Fibroblast of mammary gland (primary cell): ENCODE measurements around the gene IZUMO1.
A peak's percentile ranks its signal among the peaks of the same experiment; 100 is the strongest.

Experiments used
- DNase-seq: peaks from one replicate; pipeline ENCODE4 v3.0.0-alpha.2; 2010; ENCODE audit warnings: low read depth
- H3K4me3 ChIP-seq: 2 replicates; pipeline ENCODE4 v1.5.1; 2011; ENCODE audit warnings: low read depth, mild to moderate bottlenecking, low read length, moderate library complexity; ENCODE audit not compliant: control insufficient read depth
- TF ChIP-seq, protein P1 (sequence below): conservative IDR thresholded peaks from 2 replicates; pipeline ENCODE4 v1.5.1; 2011; ENCODE audit warnings: low read depth, low read length, inconsistent platforms; ENCODE audit not compliant: control insufficient read depth, insufficient read depth

IZUMO1 gene

GRCh38 chr19:48708471-48708870 lies 38.2 kb downstream of the IZUMO1 start:
- DNase-seq = no peak
- no peak overlapping the region for H3K4me3 ChIP-seq

GRCh38 chr19:48705431-48705830 lies 41.3 kb downstream of the IZUMO1 start:
- DNase-seq = no peak
- no peak overlapping the region for H3K4me3 ChIP-seq
- TF ChIP-seq, protein P1, sequence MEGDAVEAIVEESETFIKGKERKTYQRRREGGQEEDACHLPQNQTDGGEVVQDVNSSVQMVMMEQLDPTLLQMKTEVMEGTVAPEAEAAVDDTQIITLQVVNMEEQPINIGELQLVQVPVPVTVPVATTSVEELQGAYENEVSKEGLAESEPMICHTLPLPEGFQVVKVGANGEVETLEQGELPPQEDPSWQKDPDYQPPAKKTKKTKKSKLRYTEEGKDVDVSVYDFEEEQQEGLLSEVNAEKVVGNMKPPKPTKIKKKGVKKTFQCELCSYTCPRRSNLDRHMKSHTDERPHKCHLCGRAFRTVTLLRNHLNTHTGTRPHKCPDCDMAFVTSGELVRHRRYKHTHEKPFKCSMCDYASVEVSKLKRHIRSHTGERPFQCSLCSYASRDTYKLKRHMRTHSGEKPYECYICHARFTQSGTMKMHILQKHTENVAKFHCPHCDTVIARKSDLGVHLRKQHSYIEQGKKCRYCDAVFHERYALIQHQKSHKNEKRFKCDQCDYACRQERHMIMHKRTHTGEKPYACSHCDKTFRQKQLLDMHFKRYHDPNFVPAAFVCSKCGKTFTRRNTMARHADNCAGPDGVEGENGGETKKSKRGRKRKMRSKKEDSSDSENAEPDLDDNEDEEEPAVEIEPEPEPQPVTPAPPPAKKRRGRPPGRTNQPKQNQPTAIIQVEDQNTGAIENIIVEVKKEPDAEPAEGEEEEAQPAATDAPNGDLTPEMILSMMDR = no peak

More at GRCh38 chr19:48708471-48708870, 38.2 kb downstream of the IZUMO1 start:
- TF ChIP-seq, protein P1 = no peak

DNA sequence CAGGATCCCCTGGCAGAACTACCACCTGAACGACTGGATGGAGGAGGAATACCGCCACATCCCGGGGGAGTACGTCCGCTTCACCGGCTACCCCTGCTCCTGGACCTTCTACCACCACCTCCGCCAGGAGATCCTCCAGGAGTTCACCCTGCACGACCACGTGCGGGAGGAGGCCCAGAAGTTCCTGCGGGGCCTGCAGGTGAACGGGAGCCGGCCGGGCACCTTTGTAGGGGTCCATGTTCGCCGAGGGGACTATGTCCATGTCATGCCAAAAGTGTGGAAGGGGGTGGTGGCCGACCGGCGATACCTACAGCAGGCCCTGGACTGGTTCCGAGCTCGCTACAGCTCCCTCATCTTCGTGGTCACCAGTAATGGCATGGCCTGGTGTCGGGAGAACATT lies 43.4 kb downstream of the IZUMO1 start:
- DNase-seq = no peak
- H3K4me3 ChIP-seq = no peak overlapping the region
- TF ChIP-seq, protein P1 = no peak

GRCh38 chr19:48702701-48703100 lies 44.0 kb downstream of the IZUMO1 start:
- TF ChIP-seq, protein P1 = no peak
- DNase-seq = no peak
- no peak overlapping the region for H3K4me3 ChIP-seq

DNA sequence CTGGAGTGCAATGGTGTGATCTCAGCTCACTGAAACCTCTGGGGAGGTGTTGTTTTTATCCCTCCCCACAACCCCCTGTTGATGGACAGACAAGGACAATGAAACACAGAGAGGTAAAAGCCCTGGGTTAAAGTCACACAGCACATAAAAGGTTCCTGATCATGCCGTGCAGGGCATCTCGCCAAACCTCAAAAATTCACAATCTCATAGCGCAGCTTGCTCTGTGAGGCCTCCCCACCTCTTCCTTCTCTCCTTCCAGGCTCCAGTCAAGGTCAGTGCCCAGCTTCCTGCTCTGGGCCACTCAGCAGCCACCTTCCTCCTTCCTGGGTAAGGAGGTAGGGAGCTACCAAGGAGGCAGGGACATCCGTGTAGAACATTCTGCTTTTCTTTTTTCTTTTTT lies 48.7 kb downstream of the IZUMO1 start:
- TF ChIP-seq, protein P1 = no peak
- H3K4me3 ChIP-seq = no peak overlapping the region
- DNase-seq = peak; percentile 80

DNA sequence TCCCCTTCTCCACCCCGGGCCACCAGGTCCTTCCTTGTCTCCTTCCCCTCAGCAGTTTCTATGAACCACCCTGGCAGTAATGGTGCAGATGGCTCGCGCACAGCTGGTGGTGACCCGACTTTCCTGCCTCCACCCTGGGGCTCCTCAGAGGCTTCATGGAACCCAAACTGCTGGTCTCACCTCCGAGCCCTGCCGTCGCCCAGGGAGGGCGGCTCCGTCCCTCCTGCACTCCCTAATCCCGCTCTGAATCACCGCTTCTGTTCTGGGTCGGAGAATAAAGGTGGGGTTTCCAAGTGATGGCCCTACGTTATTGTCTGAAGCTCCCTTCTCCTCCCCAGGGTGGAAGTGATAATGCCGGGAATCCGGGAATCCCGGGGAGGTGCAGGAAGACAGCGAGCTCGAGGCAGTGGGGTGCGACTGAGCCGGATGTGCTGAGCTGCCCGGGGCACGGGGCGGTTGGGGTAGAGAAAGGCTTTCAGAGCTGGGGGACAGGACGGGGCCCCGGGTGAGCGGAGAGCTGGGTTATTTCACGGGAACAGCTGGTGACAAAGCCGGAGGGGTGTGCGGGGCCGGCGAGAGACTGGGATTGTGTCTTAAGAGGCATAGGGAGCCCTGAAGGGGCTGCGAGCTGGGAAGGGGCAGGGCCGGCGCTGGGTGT lies 50.2 kb downstream of the IZUMO1 start:
- TF ChIP-seq, protein P1 = no peak
- no peak for DNase-seq
- H3K4me3 ChIP-seq = no peak overlapping the region
